Loucy (cell line): Measurements from ENCODE around the gene DCBLD2.

Source experiments
- H2AFZ ChIP-seq: fragments of 200-600 bp; sonication (generic); 2 replicates; pipeline ENCODE4 v1.6.0; 2016; ENCODE audit warnings: antibody characterized with exemption, mild to moderate bottlenecking, low read length, moderate library complexity
- H3F3A ChIP-seq: fragments of 200-600 bp; 2 replicates; pipeline ENCODE4 v1.6.0; 2016; ENCODE audit warnings: antibody characterized with exemption, low read depth, mild to moderate bottlenecking
- H3K27me3 ChIP-seq: fragments of 200-600 bp; sonication (generic); 2 replicates; pipeline ENCODE4 v1.6.1; 2014; ENCODE audit warnings: low read length, mild to moderate bottlenecking; ENCODE audit not compliant: insufficient read depth, poor library complexity, severe bottlenecking
- H3K36me3 ChIP-seq: fragments of 200-600 bp; sonication (generic); 2 replicates; pipeline ENCODE4 v1.6.1; 2016; ENCODE audit warnings: low read length; ENCODE audit not compliant: insufficient read depth
- H3K4me1 ChIP-seq: fragments of 200-600 bp; sonication (generic); 2 replicates; pipeline ENCODE4 v1.5.1; 2014; ENCODE audit warnings: low read length, mild to moderate bottlenecking; ENCODE audit not compliant: insufficient read depth, poor library complexity, severe bottlenecking
- H3K4me2 ChIP-seq: fragments of 200-600 bp; sonication (generic); 2 replicates; pipeline ENCODE4 v1.6.0; 2014; ENCODE audit warnings: antibody characterized with exemption, low read length, low read depth, mild to moderate bottlenecking; ENCODE audit not compliant: poor library complexity, severe bottlenecking
- H3K4me3 ChIP-seq: fragments of 200-600 bp; sonication (generic); 2 replicates; pipeline ENCODE4 v1.5.1; 2014; ENCODE audit warnings: low read length, mild to moderate bottlenecking, mixed read lengths; ENCODE audit not compliant: poor library complexity, severe bottlenecking
- H3K79me2 ChIP-seq: fragments of 200-600 bp; sonication (generic); 2 replicates; pipeline ENCODE4 v1.6.1; 2014; ENCODE audit warnings: low read length; ENCODE audit not compliant: insufficient read depth
- H3K9ac ChIP-seq: fragments of 200-600 bp; sonication (generic); 2 replicates; pipeline ENCODE4 v1.6.0; 2014; ENCODE audit warnings: mild to moderate bottlenecking, low read depth, low read length, moderate library complexity; ENCODE audit not compliant: poor library complexity, severe bottlenecking
- H3K9me2 ChIP-seq: fragments of 200-600 bp; sonication (generic); replicated peaks from 2 replicates; pipeline ENCODE4 v1.6.1; 2016; ENCODE audit warnings: low read depth, low read length, mixed read lengths
- H3K9me3 ChIP-seq: fragments of 200-600 bp; sonication (generic); 2 replicates; pipeline ENCODE4 v1.6.1; 2014; ENCODE audit warnings: mild to moderate bottlenecking, antibody characterized with exemption, low read length, low read depth; ENCODE audit not compliant: insufficient read depth
- H4K20me1 ChIP-seq: fragments of 200-600 bp; sonication (generic); 2 replicates; pipeline ENCODE4 v1.6.0; 2014; ENCODE audit warnings: antibody characterized with exemption, low read length, mild to moderate bottlenecking; ENCODE audit not compliant: insufficient read depth, poor library complexity, severe bottlenecking
- EZH2phosphoT487 ChIP-seq: fragments of 200-600 bp; IDR thresholded peaks from 2 replicates; pipeline ENCODE4 v1.6.1; 2018; ENCODE audit warnings: antibody characterized with exemption, mild to moderate bottlenecking, moderate library complexity, borderline replicate concordance
- TF ChIP-seq, protein P1 (sequence below): fragments of 200-600 bp; sonication (generic); conservative IDR thresholded peaks from 2 replicates; pipeline ENCODE4 v1.5.1; 2014; ENCODE audit warnings: mild to moderate bottlenecking, antibody characterized with exemption, low read length

Gene DCBLD2

DNA sequence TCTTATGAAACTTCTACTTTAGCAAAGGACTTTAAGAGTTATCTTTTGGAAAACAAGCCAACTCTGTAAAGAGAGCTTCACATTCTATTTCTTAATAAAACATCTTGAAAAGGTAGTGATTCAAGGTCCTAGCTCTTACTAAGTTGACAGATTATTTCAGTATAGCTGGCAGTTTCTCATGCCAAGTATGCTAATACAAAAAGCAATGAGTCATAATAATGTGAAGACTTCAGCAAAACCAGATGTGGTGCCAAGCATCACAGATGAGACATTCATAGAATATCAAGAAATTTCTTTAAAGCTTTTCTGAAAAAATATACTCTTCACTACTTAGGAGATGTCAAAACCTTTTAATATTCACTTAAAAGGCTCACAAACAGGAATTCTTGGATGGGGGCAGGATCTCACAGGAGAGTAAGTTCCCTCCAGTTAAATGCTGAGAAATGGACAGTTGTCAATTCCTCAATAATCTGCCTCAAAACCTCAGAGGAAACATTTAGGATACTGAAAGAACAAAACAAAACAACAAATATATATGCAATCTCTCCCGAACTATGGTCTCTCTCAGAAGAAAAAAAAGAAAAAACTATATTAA is 45.6 kb downstream of the DCBLD2 start:
- Histone ChIP-seq H3K9me3 (no peaks in the 10 kb centered on the region), H3K79me2 (no peaks in the 10 kb centered on the region), H4K20me1 (no peaks in the 10 kb centered on the region), H3K9ac (no peak overlapping the region), H3F3A (no peaks in the 10 kb centered on the region), H3K27me3 (no peaks in the 10 kb centered on the region), H2AFZ (no peak overlapping the region), H3K4me2 (no peak overlapping the region), H3K4me1 (no peaks in the 10 kb centered on the region), H3K4me3 (no peak overlapping the region), H3K36me3 (no peaks in the 10 kb centered on the region), H3K9me2 (no peaks in the 10 kb centered on the region)
- TF ChIP-seq, protein P1, sequence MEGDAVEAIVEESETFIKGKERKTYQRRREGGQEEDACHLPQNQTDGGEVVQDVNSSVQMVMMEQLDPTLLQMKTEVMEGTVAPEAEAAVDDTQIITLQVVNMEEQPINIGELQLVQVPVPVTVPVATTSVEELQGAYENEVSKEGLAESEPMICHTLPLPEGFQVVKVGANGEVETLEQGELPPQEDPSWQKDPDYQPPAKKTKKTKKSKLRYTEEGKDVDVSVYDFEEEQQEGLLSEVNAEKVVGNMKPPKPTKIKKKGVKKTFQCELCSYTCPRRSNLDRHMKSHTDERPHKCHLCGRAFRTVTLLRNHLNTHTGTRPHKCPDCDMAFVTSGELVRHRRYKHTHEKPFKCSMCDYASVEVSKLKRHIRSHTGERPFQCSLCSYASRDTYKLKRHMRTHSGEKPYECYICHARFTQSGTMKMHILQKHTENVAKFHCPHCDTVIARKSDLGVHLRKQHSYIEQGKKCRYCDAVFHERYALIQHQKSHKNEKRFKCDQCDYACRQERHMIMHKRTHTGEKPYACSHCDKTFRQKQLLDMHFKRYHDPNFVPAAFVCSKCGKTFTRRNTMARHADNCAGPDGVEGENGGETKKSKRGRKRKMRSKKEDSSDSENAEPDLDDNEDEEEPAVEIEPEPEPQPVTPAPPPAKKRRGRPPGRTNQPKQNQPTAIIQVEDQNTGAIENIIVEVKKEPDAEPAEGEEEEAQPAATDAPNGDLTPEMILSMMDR, result no peak
- no peak for TF ChIP-seq EZH2phosphoT487

DNA sequence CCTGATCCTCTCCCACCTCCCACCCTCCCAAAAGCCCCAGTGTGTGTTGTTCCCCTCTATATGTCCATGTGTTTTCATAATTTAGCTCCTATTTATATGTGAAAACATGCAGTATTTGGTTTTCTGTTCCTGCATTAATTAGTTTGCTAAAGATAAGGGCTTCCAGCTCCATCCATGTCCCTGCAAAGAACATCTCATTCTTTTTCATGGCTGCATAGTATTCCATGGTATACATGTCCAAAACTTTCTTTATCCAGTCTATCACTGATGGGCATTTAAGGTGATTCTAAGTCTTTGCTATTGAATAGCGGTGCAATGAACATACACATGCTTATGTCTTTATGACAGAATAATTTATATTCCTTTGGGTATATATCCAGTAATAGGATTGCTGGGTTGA is 53.4 kb downstream of the DCBLD2 start:
- H4K20me1 ChIP-seq, result no peaks in the 10 kb centered on the region
- no peaks in the 10 kb centered on the region for H3K79me2 ChIP-seq

DNA sequence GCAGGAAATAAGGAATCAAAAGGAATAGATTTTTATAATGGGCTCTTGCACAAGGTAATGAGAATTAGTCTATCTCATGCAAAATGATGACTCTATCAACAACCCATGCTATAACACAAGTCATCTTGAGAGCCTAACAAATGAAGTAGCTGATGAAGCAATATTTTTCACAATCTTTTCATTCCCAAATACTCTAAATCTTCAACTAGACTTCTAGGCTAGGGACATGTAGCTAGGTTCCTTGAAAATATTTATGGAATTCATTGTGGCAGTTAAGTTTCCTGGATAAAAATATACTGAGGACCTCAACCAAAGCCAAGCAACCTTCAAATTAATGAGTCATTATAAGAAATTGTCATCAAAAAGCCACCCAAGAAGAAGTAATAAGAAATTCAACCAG is 55.4 kb downstream of the DCBLD2 start:
- Histone ChIP-seq H3K9ac (no peak overlapping the region), H3K4me2 (no peak overlapping the region), H3K9me3 (no peaks in the 10 kb centered on the region), H3K4me3 (no peak overlapping the region), H2AFZ (no peak overlapping the region), H3K27me3 (no peaks in the 10 kb centered on the region), H4K20me1 (no peaks in the 10 kb centered on the region), H3K4me1 (no peaks in the 10 kb centered on the region), H3K36me3 (peaks cover 9% of the 10 kb centered on the region; the same call in 1 of the 2 replicates), H3K79me2 (no peaks in the 10 kb centered on the region), H3K9me2 (no peaks in the 10 kb centered on the region), H3F3A (no peaks in the 10 kb centered on the region)
- TF ChIP-seq, protein P1, result no peak
- TF ChIP-seq EZH2phosphoT487, result no peak

More for the DNA sequence above, 53.4 kb downstream of the DCBLD2 start:
- Histone ChIP-seq H3K27me3 (no peaks in the 10 kb centered on the region), H3K4me3 (no peak overlapping the region), H3K9ac (no peak overlapping the region), H3K9me3 (no peaks in the 10 kb centered on the region), H3K4me1 (no peaks in the 10 kb centered on the region), H3K36me3 (peaks cover 9% of the 10 kb centered on the region; the same call in 1 of the 2 replicates), H3F3A (no peaks in the 10 kb centered on the region), H2AFZ (no peak overlapping the region), H3K9me2 (no peaks in the 10 kb centered on the region), H3K4me2 (no peak overlapping the region)
- TF ChIP-seq, protein P1, result no peak
- TF ChIP-seq EZH2phosphoT487, result no peak
